IMR-90 (cell line): ENCODE results near the gene ZNF750.

ENCODE experiments used
- CTCF ChIP-seq: conservative IDR thresholded peaks from 2 replicates; pipeline ENCODE4 v1.5.1; 2012; ENCODE audit warnings: mild to moderate bottlenecking, low read depth, low read length, improper control_type of control experiment
- ELK1 ChIP-seq: fragments of 150-350 bp; IDR thresholded peaks from 2 replicates; pipeline ENCODE4 v1.6.1; 2016; ENCODE audit warnings: low read depth, mild to moderate bottlenecking, low read length, moderate library complexity, borderline replicate concordance
- FOS ChIP-seq: fragments of 150-350 bp; IDR thresholded peaks from 2 replicates; pipeline ENCODE4 v1.6.1; 2016; ENCODE audit warnings: low read depth, low read length
- POLR2A ChIP-seq: IDR thresholded peaks from 2 replicates; pipeline ENCODE4 v1.6.1; 2012; ENCODE audit warnings: mild to moderate bottlenecking, low read depth, low read length
- RAD21 ChIP-seq: IDR thresholded peaks from 2 replicates; pipeline ENCODE4 v1.6.1; 2012; ENCODE audit warnings: low read length, improper control_type of control experiment
- RFX5 ChIP-seq: IDR thresholded peaks from 2 replicates; pipeline ENCODE4 v1.8.0; 2012; ENCODE audit warnings: low read depth, mild to moderate bottlenecking, low read length, moderate library complexity

- TF ChIP-seq RFX5 (no peak), CTCF (no peak), POLR2A (no peak), ELK1 (no peak), RAD21 (no peak), FOS (no peak)
These were observed 44.9 kb downstream of the ZNF750 start for GRCh38 chr17:82794781-82795482.
